Fibroblast of skin of right quadriceps (primary cell): ENCODE measurements around the gene TMEM100.

Experiments
- DNase-seq: peaks from one replicate; pipeline ENCODE4 v3.0.0-alpha.2; 2013

TMEM100 gene

DNA sequence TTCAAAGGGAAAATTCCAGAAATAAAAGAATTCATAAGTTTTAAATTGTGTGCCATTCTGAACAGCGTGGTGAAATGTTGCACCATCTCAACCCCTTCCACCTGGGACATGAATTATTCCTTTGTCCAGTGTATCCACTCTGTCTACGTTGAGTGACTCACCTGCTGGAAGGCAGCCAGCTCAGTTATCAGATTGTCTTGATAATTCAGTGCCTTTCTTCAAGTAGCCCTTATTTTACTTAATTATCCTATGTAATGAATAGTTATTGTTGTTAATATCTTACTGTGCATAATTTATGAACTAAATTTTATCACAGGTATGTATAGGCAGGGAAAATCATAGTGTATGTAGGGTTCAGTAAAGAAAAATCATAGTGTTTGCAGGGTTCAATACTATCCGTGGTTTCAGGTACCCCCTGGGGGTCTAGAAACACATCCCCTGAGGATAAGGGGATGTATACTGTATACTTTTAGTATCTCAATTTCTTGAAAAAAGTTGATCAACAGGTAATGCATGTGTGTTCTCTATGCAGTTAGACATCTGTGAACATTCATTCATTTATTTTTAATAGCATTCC lies 20.5 kb upstream of the TMEM100 start:
- DNase-seq, result no peak

GRCh38 chr17:55742272-55743102 lies 19.8 kb upstream of the TMEM100 start:
- no peak for DNase-seq

DNA sequence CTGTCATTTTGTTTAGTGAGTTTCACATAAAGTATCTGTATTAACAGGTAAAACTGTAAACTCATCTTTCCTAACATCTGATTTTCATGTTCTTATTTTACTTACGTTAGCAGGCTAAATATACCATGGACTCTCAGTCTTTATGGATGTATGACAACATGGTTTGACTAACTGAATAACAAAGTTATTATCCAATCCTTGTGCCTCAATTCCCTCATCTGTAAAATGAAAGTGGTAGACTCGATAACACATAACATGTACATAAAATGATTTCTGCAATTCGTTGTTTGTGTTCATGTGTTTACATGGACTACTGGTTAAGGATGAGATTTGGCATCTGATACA lies 18.7 kb upstream of the TMEM100 start:
- no peak for DNase-seq

DNA sequence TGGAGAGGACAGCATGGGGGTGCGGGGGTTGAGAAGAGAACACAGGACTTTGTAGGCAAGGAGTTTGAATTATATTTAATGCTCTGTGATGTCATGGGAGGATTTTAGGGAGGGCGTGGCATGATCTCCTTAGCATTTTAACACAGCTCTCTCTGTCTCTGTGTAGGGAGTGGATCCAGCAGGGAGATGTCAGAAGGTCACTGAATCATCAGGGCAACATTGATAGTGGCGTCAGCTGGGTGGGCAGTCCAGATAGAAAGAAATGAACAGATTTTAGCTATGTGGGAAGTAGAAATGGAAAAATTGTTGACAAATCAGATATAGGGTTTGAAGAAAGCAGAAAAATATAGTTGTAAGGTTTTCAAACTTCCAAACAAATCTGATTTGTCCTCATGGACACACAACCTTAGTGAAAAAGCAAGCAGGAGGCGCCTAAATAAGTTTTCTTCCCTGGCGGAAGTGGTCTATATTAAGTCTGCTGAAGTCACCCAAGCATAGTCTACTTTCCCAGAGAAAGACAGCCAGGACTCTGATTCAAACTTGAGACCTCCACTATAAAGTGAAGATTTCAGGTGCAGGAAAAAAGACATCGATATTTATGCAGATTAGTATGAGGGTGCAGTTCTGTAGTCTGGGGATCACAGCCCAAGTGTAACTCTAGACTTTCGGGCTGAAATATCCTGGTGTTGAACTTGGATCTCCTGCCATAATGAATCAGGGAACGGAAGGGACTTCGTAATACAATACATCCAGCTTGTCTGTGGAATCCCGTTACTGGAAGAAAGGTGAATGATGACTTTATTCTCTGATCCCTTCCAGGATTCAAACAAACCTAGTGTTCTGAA lies 18.1 kb upstream of the TMEM100 start:
- no peak for DNase-seq

GRCh38 chr17:55737976-55738501 lies 15.4 kb upstream of the TMEM100 start:
- DNase-seq, result no peak

- peak; percentile 54 for DNase-seq
Measured at GRCh38 chr17:55735731-55736405, 13.2 kb upstream of the TMEM100 start.

DNA sequence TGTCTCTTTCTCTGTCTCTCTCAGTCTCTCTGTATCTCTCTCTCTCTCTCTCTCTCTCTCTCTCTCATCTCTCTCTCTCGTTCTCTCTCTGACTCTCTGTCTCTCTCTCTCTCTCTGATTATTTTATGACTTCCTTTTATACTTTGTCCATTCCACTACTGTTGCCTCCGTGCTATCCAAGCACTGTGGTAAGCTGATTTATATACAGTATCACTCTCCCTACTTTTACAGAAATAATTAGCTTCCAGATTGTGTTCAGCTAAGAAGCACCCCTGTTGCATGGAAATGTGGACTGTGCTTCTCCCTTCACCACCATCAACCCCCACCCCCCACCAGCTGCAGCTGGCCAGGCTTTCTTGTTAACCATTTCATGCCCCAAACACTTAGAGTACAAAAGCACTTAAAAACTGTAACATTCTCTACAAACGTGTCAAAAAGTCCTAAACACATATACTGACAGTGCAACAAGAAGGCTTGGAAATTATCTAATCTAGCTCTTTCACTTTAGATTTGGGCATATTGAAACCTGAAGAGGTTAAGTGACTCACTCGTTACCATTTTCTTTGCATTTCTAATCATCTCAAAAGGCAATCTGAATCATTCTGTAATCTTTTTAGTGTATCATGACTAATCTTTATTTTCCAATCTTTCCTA lies 11.6 kb upstream of the TMEM100 start:
- peak; percentile 43 for DNase-seq

- no peak for DNase-seq
Measured at GRCh38 chr17:55731586-55732250, 9.1 kb upstream of the TMEM100 start.

GRCh38 chr17:55730808-55731207 lies 8.1 kb upstream of the TMEM100 start:
- DNase-seq, result no peak

GRCh38 chr17:55730380-55730779 lies 7.7 kb upstream of the TMEM100 start:
- no peak for DNase-seq

DNA sequence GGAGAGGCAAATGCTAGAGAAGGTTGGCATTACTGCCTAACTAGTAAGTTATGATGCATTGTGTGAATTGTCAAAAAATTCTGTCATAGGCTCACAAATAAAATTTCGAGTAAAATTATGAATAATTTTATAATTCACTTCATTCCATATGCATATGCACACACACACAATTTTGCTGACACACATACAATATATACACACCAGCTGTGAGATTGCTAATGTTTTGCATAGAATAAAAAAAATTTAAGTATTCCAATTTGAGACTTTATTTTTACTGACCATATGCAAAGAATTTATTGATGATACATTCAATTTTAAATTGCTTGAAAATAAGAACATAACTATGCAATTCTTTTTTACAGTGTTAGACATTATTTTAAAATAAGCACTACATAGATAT lies 6.8 kb upstream of the TMEM100 start:
- no peak for DNase-seq

- DNase-seq, result no peak
Measured at GRCh38 chr17:55728833-55729232, 6.2 kb upstream of the TMEM100 start.

GRCh38 chr17:55728361-55728760 lies 5.7 kb upstream of the TMEM100 start:
- DNase-seq, result no peak

- DNase-seq, result no peak
Measured at GRCh38 chr17:55727920-55728319, 5.3 kb upstream of the TMEM100 start.

DNA sequence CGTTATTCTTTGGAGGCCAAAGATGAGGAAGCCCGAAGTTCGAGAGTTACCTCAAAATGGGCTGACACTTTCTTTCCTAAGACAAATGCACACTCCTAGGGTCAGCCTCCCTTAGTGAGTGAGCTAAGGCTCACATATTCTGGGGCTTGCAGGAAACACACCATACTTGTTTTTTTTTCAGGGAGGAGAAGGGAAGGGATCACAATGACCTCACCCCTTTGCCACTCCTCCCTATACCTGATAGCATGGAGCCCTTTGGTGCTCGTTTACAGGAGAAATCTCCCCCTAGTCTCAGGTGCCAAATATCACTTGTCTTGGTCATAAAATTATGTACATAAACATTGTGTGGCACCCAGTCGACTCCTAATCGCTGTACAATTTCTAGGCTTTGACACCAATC lies 4.6 kb upstream of the TMEM100 start:
- DNase-seq, result no peak

DNA sequence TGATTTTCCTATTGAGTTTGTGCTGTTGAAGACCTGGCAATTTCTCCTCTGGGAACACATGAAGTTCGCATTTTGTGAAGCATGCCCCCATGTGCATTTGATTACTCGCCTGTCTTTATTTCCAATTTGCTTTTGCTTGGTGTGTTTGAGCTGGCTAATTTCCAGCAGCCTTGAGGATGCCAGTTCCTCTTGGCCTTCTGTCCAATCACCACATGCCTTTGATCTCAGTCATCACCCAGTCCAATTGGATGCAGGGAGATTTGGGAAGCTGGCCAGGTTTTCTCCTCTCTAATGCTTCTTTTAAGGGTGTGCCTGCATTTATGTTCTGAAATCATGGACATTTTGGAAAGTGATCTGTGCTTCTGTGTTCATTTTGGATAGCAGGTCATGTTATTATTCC lies 3.8 kb upstream of the TMEM100 start:
- DNase-seq, result peak; percentile 98

- DNase-seq, result no peak
Measured at GRCh38 chr17:55723488-55723848, 804 bp upstream of the TMEM100 start.

GRCh38 chr17:55722016-55722736 lies 488 bp downstream of the TMEM100 start:
- DNase-seq, result no peak

DNA sequence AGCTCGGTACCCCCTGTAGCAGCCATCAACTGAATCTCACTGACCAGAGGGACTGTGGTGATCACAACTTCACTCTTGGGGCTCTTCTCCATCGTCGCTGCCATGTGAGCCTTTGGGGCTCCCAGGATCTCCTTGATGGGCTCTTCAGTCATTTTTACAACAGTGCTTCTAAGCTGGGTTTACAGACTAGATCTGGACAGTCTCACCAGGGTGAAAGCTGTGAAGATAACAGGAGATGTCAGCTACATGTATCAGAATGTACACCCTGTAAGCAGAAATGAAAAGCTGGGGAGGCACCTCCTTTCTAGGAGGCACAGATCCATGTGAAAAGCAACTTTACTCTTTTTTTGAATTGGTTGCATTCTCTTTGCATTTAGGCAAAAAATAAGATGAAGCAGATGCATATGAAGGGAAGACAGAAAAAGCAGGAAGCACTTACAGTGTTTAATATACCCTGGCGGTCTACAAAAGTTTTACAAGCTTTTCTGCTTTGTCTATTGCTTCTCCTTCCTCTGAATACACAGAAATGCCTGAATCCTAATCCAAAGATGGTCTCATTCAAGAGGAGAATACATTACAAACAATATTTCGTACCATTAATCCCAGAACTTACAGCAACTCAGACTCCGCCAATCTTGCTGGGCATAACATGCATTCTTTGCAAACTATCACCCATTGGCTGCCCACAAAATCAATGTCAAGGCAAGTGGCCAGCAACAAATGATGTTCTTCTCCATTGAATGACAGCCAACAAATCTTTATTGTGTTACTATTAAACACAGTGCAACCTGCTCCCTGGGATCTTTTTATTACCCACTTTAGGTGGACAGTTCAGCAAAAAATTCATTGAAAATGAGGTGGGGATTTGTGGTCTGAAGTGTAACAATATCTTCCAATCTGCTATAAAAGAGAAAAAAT lies 1.5 kb downstream of the TMEM100 start:
- no peak for DNase-seq
